Measurements from ENCODE around the gene GATAD1. TPM values are rescaled to one million over a fixed set of nuclear protein-coding genes. Genes with fewer than 3 reads are reported as not detected.
"Not testable (repeated sequence)": the region's sequence is repeated elsewhere in the genome, so short reads cannot be mapped to it uniquely, and the experiment has no call there.

GATAD1 gene
- polyA plus RNA-seq, 1 experiment: 17.4 TPM

- ChIA-PET POLR2A (no interaction called here), CTCF (interaction anchor here (1.3 to 2.4 kb wide), 4 partner anchors 9 to 31 kb away, joined by 3 to 13 read pairs (median 4); partner anchors contain the start of gene GATAD1)
- DNase-seq (ENCODE audit: low read depth): no peak
- TF ChIP-seq, protein P1, sequence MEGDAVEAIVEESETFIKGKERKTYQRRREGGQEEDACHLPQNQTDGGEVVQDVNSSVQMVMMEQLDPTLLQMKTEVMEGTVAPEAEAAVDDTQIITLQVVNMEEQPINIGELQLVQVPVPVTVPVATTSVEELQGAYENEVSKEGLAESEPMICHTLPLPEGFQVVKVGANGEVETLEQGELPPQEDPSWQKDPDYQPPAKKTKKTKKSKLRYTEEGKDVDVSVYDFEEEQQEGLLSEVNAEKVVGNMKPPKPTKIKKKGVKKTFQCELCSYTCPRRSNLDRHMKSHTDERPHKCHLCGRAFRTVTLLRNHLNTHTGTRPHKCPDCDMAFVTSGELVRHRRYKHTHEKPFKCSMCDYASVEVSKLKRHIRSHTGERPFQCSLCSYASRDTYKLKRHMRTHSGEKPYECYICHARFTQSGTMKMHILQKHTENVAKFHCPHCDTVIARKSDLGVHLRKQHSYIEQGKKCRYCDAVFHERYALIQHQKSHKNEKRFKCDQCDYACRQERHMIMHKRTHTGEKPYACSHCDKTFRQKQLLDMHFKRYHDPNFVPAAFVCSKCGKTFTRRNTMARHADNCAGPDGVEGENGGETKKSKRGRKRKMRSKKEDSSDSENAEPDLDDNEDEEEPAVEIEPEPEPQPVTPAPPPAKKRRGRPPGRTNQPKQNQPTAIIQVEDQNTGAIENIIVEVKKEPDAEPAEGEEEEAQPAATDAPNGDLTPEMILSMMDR (IDR thresholded peaks at IDR 0.05; ENCODE audit: insufficient read depth, low read depth, low read length): no peak
- peaks cover 4% of the 10 kb centered on the region for H3K27me3 ChIP-seq (ENCODE audit: control insufficient read depth, insufficient read depth, low read length)
- H3K4me3 ChIP-seq (ENCODE audit: low read depth, low read length): no peak overlapping the region
- H3K36me3 ChIP-seq (ENCODE audit: control insufficient read depth, insufficient read depth, low read length): no peaks in the 10 kb centered on the region
These were observed 9.3 kb upstream of the GATAD1 start for GRCh38 chr7:92437956-92438491.

DNA sequence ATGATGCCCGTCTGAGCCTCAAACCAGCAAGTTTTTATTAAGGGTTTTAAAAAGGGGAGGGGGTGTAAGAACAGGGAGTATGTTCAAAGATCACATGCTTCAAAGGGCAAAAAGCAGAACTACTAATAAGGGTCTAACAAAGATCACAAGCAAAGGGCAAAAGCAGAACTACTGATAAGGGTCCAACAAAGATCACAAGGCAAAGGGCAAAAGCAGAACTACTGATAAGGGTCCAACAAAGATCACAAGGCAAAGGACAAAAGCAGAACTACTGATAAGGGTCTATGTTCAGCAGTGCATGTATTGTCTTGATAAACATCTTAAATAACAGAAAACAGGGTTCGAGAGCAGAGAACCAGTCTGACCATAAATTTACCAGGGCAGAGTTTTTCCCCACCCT lies 4.6 kb upstream of the GATAD1 start:
- H3K4me3 ChIP-seq (ENCODE audit: low read depth, low read length); POLR2A ChIA-PET; H3K36me3 ChIP-seq (ENCODE audit: control insufficient read depth, insufficient read depth, low read length); DNase-seq (ENCODE audit: low read depth); CTCF ChIA-PET; H3K27me3 ChIP-seq (ENCODE audit: control insufficient read depth, insufficient read depth, low read length): not testable (repeated sequence)

- peak overlapping the region; percentile 67 for H3K4me3 ChIP-seq (ENCODE audit: low read depth, low read length)
- H3K36me3 ChIP-seq (ENCODE audit: control insufficient read depth, insufficient read depth, low read length): peaks cover 6% of the 10 kb centered on the region
- H3K27me3 ChIP-seq (ENCODE audit: control insufficient read depth, insufficient read depth, low read length): peaks cover 3% of the 10 kb centered on the region
- POLR2A ChIA-PET: no interaction called here
- DNase-seq (ENCODE audit: low read depth): no peak
- TF ChIP-seq, protein P1 (IDR thresholded peaks at IDR 0.05; ENCODE audit: insufficient read depth, low read depth, low read length): no peak
- CTCF ChIA-PET: interaction anchor here (0.6 to 3.9 kb wide), 43 partner anchors 9 to 626 kb away, joined by 3 to 37 read pairs (median 3); partner anchors contain the start of genes ANKIB1, KRIT1 and LRRD1
These were observed 375 bp upstream of the GATAD1 start for GRCh38 chr7:92446869-92447344.

- no peaks in the 10 kb centered on the region for H3K27me3 ChIP-seq (ENCODE audit: control insufficient read depth, insufficient read depth, low read length)
- H3K4me3 ChIP-seq (ENCODE audit: low read depth, low read length): peak overlapping the region; percentile 67
- TF ChIP-seq, protein P1 (IDR thresholded peaks at IDR 0.05; ENCODE audit: insufficient read depth, low read depth, low read length): peak; percentile 53
- POLR2A ChIA-PET: no interaction called here
- peaks cover 8% of the 10 kb centered on the region for H3K36me3 ChIP-seq (ENCODE audit: control insufficient read depth, insufficient read depth, low read length)
- no peak for DNase-seq (ENCODE audit: low read depth)
- CTCF ChIA-PET: interaction anchor here (0.9 to 3.9 kb wide), 19 partner anchors 11 to 618 kb away, joined by 3 to 37 read pairs (median 4); partner anchors contain the start of genes ANKIB1, KRIT1 and LRRD1
These were observed 994 bp downstream of the GATAD1 start for GRCh38 chr7:92448205-92448747.

GRCh38 chr7:92451645-92452044 lies 4.4 kb downstream of the GATAD1 start:
- Histone ChIP-seq H3K27me3 (ENCODE audit: control insufficient read depth, insufficient read depth, low read length) (no peaks in the 10 kb centered on the region), H3K4me3 (ENCODE audit: low read depth, low read length) (no peak overlapping the region), H3K36me3 (ENCODE audit: control insufficient read depth, insufficient read depth, low read length) (peaks cover 17% of the 10 kb centered on the region)
- DNase-seq (ENCODE audit: low read depth): no peak
- POLR2A ChIA-PET: no interaction called here
- TF ChIP-seq, protein P1 (IDR thresholded peaks at IDR 0.05; ENCODE audit: insufficient read depth, low read depth, low read length): no peak
- CTCF ChIA-PET: interaction anchor here (0.9 to 1.9 kb wide), 2 partner anchors 10 to 28 kb away, joined by 3 to 10 read pairs; no protein-coding TSS in a partner anchor
